Stimulated activated memory B cell treated with anti-CD40 and anti-IgM and Interleukin-4, amounts not matched to agents 10 μg/mL and 1 μg/mL and 100 μg/mL, for 72 hours (primary cell): ENCODE measurements around the gene MORN1.
A peak's percentile ranks its signal among the peaks of the same experiment; 100 is the strongest.

Experiments used
- ATAC-seq: fragments of 150-1000 bp; cut with Tn5 transposase; 2 replicates; pipeline ENCODE4 v1.10.0; 2021
- H3K27ac Mint-ChIP-seq: one replicate; pipeline ENCODE4 v1.8.0; 2022; ENCODE audit warnings: mild to moderate bottlenecking, mixed read lengths
- H3K27me3 Mint-ChIP-seq: one replicate; pipeline ENCODE4 v1.8.0; 2022; ENCODE audit warnings: mixed read lengths
- H3K36me3 Mint-ChIP-seq: one replicate; pipeline ENCODE4 v1.8.0; 2022; ENCODE audit warnings: mixed read lengths
- H3K4me1 Mint-ChIP-seq: one replicate; pipeline ENCODE4 v1.8.0; 2022; ENCODE audit warnings: mixed read lengths
- H3K4me3 Mint-ChIP-seq: one replicate; pipeline ENCODE4 v1.8.0; 2022; ENCODE audit warnings: mild to moderate bottlenecking, moderate library complexity, mixed read lengths
- H3K9me3 Mint-ChIP-seq: one replicate; pipeline ENCODE4 v1.8.0; 2022; ENCODE audit warnings: mixed read lengths

MORN1 gene

DNA sequence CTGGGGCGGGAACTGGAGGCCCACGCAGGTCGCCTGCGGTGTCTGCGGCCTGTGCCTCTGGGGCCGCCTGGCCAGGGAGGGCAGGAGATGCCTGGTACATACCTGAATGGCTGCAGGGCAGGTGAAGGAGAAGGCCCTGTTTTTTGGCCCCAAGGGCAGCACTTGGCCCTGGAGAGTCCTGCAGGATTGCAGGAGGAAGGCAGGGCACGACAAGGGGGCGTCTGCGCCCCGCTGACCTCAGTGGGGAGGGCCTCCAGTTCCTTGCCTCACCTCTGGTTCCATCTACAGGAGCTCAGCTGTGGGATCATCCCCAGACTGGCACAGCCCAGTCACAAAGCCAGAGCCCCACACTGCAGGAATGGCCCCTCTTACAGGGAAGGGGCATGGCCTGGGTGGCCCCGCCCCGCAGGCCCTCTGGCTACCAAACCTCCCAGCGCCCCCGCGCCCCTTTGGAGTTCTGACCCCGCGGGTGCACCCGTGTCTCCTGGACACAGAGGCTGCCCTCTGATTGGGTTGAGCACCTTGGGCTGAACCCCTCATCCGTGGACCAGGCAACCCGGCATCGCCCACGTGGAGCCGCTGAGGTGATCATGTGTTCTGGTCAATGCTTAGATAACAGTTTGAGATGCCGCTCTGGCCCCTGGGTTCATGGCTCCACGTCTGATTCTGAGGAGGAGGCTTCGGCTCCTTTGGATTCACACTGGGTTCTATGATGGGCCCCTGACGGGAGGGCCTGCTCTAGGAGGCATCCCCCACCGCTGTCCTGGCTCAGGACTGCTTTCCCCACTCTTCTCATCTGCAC lies 22.3 kb upstream of the MORN1 start:
- H3K9me3 Mint-ChIP-seq = no peaks in the 10 kb centered on the region
- peak overlapping the region; percentile 72 for H3K4me3 Mint-ChIP-seq
- no peak for ATAC-seq
- peaks cover 62% of the 10 kb centered on the region for H3K4me1 Mint-ChIP-seq
- H3K27me3 Mint-ChIP-seq = no peaks in the 10 kb centered on the region
- peaks cover 10% of the 10 kb centered on the region for H3K36me3 Mint-ChIP-seq
- H3K27ac Mint-ChIP-seq = peak overlapping the region; percentile 89

DNA sequence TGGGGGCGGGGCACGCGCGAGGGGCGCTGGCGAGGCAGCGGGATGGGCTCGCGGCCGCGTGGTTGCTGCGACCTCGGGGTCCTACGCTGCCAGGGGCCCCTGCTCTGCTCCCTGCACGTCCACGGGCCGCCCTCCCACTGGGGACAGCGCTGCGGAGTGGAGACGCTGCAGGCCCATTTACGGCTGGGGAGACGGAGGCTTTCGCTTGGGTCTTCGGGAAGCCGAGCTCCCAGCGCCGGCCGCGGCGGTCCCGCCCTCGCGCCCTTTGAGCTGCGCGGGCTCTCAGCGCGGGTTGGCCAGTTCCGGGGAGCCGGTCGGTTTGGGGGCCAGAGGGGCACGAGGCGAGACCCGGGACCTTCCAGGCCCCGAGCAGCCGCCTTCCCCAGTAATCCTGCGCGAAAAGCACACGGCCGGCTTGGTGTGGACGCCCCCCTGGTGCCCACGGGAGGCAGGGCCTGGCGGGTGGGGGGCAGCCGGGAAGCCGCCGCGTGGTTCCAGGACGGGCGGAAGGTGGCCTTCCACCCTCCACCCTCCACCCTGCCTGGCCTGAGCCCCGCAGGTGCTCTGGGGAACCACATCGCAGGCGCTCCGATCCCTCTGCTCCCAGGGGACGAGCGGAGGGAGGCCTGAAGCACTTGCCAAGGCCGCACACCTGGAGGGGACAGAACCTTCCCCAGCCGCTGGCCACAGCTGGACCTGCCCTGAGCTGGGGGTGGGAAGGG lies 21.6 kb upstream of the MORN1 start:
- H3K4me1 Mint-ChIP-seq = peaks cover 58% of the 10 kb centered on the region
- ATAC-seq = peak; percentile 42
- H3K9me3 Mint-ChIP-seq = no peaks in the 10 kb centered on the region
- peak overlapping the region; percentile 72 for H3K4me3 Mint-ChIP-seq
- no peaks in the 10 kb centered on the region for H3K27me3 Mint-ChIP-seq
- H3K36me3 Mint-ChIP-seq = peaks cover 10% of the 10 kb centered on the region
- H3K27ac Mint-ChIP-seq = peak overlapping the region; percentile 89

DNA sequence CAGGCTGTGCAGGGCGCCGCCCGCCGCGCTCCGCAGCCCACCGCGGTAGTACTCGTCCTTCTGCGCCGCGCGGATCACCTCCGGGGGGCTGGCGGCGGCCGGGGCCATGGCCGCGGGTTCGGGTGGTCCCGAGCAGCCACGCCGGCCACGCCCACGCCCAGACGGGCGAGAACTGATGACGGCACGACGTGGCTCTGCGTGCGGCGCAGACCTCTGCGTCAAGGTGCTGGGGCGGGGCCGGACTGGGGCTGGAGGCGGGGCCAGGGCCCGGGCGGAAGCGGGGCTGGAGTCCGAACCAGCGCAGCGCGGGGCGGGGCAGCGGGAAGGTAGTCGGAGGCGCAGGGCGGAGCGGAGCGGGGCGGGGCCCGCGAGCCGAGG lies 21.0 kb upstream of the MORN1 start, which contains the start of gene PEX10:
Gene PEX10 (minus strand): TSS at position 170 of the 378 bp plus-strand sequence. CDS start 62 bp downstream, at position 108.
- peak; percentile 95 for ATAC-seq
- Mint-ChIP-seq H3K27ac (peak within 1 kb of the TSS; percentile 89), H3K27me3 (no peaks in the 10 kb centered on the region), H3K4me1 (peaks cover 58% of the 10 kb centered on the region), H3K36me3 (peaks cover 16% of the 10 kb centered on the region), H3K4me3 (peak within 1 kb of the TSS; percentile 89), H3K9me3 (no peaks in the 10 kb centered on the region)

DNA sequence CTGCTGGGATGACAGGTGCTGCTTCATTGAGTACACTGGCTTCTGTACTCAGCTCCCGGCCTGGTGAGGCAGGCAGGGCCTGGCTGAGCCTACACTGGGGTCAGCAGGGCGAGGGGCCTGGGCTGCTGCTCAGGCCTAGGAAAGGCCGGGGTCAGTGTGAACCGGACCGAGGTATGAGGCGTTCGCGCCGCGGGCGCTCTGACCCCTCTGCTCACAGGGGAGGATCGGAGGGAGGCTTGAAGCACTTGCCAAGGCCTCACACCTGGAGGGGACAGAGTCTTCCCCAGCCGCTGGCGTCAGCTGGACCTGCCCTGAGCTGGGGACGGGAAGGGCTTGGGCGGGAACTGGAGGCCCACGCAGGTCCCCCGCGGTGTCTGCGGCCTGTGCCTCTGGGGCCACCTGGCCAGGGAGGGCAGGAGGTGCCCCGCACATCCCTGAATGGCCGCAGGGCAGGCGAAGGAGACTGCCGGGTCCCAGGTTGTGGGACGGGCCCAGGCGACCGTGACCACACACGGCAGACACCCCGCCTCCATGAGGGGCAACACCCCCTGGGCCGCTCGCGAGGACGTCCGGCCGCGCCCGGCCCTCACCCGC lies 20.5 kb upstream of the MORN1 start:
- no peaks in the 10 kb centered on the region for H3K27me3 Mint-ChIP-seq
- H3K27ac Mint-ChIP-seq = peak overlapping the region; percentile 89
- H3K9me3 Mint-ChIP-seq = no peaks in the 10 kb centered on the region
- H3K36me3 Mint-ChIP-seq = peaks cover 18% of the 10 kb centered on the region
- ATAC-seq = peak; percentile 38
- peaks cover 54% of the 10 kb centered on the region for H3K4me1 Mint-ChIP-seq
- peak overlapping the region; percentile 89 for H3K4me3 Mint-ChIP-seq

DNA sequence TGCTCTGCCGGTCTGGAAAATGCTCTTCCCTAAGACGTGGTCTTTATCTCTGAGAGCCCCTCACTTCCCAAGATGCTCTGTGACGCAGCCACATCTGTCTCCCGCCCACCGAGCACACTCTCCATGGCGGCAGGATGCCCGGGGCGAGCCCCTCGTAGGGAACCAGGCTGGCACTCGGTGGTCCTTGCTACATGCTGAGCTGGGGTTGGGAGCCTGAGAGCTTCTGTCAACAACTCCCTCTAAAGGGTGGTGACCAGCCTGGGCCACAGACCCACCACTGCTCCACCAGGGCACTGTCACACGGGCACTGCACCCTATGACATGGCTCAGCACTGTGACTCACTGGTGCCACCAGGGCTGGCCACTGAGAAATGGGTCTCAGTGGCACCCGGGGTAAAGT lies 18.4 kb upstream of the MORN1 start:
- H3K4me1 Mint-ChIP-seq = peaks cover 35% of the 10 kb centered on the region
- no peak for ATAC-seq
- H3K36me3 Mint-ChIP-seq = peaks cover 18% of the 10 kb centered on the region
- H3K4me3 Mint-ChIP-seq = no peak overlapping the region
- H3K27me3 Mint-ChIP-seq = no peaks in the 10 kb centered on the region
- H3K27ac Mint-ChIP-seq = peak overlapping the region; percentile 37
- no peaks in the 10 kb centered on the region for H3K9me3 Mint-ChIP-seq

DNA sequence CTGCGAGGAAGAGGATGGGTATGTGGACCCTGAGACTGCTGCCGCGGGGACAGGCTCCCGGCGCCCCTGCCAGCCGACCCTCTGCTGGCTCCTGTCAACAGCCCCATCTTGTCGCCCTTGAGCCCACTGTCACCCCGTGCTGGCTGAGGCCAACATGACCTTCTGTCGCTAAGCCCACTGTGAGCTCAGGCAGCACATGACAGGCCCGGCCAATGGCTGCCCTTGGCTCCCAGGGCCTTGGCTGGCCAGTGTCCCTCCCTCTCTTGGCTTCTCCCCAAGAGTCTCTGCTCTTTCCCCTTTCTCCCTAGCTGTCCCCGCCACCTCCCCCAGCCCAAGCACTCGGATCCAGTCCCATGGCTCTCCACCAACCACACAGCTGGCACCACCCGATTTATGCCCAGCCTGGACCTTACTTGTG lies 17.5 kb upstream of the MORN1 start:
- Mint-ChIP-seq H3K27ac (no peak overlapping the region), H3K9me3 (no peaks in the 10 kb centered on the region), H3K4me1 (peaks cover 26% of the 10 kb centered on the region), H3K4me3 (no peak overlapping the region), H3K36me3 (peaks cover 18% of the 10 kb centered on the region), H3K27me3 (no peaks in the 10 kb centered on the region)
- ATAC-seq = no peak

DNA sequence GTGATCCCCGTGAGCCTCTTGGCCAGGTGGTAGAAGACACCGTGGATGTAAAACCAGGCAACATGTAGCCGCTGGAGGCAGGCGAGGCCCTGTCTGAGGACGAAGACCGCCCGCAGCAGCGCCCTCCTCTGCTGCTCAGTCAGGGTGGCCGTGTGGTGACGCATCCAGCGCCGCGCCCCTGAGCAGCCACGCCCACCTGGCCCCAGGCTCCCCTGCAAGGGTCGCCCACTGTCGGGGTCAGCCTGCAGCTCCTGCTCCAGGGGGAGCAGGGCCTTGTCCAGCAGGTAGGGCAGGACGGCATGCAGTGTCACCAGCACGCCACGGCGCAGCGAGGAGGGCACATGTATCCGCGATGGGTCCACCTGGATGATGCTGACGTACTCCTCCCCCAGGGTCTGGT lies 17.1 kb upstream of the MORN1 start:
- H3K9me3 Mint-ChIP-seq = no peaks in the 10 kb centered on the region
- H3K4me1 Mint-ChIP-seq = peaks cover 22% of the 10 kb centered on the region
- ATAC-seq = no peak
- H3K36me3 Mint-ChIP-seq = peaks cover 18% of the 10 kb centered on the region
- H3K27ac Mint-ChIP-seq = no peak overlapping the region
- H3K27me3 Mint-ChIP-seq = no peaks in the 10 kb centered on the region
- H3K4me3 Mint-ChIP-seq = no peak overlapping the region

DNA sequence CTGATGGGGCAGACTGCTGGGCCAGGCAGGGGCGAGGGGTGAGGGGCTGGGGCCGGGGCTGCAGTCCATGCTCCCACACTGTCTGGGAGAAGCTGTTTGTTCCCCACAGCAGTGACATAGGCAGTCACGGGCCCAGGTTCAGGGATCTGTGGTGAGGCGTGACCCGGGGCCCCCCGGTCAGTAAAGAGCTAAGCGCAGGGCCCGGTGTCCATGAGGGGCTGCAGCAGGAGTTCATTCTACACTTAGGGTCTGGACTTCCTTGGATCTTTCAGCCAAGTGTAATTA lies 16.6 kb upstream of the MORN1 start:
- H3K4me1 Mint-ChIP-seq = peaks cover 22% of the 10 kb centered on the region
- H3K27me3 Mint-ChIP-seq = no peaks in the 10 kb centered on the region
- H3K27ac Mint-ChIP-seq = no peak overlapping the region
- H3K4me3 Mint-ChIP-seq = no peak overlapping the region
- no peaks in the 10 kb centered on the region for H3K9me3 Mint-ChIP-seq
- H3K36me3 Mint-ChIP-seq = peaks cover 22% of the 10 kb centered on the region
- ATAC-seq = no peak

DNA sequence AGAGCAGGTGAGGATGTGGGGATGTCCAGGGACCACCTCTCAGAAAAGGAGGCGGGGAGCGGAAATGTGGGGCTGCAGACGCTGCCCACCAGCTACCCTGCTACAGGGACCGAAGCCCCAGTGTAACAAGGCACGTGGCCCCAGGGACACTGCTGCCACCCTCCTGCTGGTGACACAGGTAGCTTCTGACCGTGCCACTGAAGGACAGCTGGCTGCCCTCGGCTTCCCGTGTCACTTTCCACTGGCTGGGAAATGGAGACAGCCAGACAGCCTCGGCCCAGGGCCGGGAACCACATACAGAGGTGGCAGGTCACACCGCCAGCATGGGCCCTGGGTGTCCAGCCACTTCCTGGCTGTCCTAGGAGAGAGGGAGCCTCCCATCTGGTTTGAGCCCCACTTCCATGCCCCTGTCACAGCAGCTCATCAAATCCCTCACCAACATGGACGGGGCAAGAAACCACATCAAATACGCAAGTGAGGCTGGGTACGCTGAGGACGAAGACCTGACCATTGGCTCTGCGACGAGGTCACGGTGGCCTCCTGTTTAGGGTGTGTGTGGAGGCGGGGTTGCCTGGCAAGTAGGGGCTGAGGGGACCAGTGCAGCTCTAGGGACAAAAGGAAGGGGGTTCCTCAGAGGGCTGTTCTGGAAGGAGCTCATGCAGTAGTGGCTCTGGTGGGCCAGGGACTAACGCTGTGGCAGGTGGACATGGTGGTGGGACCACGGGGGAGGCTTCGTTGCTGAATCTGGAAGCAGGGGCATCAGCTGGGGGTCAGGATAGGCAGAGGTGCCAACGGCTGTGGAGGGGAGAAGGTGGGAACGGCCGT lies 16.0 kb upstream of the MORN1 start:
- ATAC-seq = no peak
- peaks cover 24% of the 10 kb centered on the region for H3K36me3 Mint-ChIP-seq
- no peaks in the 10 kb centered on the region for H3K9me3 Mint-ChIP-seq
- no peaks in the 10 kb centered on the region for H3K27me3 Mint-ChIP-seq
- H3K4me1 Mint-ChIP-seq = peaks cover 22% of the 10 kb centered on the region
- no peak overlapping the region for H3K27ac Mint-ChIP-seq
- no peak overlapping the region for H3K4me3 Mint-ChIP-seq

DNA sequence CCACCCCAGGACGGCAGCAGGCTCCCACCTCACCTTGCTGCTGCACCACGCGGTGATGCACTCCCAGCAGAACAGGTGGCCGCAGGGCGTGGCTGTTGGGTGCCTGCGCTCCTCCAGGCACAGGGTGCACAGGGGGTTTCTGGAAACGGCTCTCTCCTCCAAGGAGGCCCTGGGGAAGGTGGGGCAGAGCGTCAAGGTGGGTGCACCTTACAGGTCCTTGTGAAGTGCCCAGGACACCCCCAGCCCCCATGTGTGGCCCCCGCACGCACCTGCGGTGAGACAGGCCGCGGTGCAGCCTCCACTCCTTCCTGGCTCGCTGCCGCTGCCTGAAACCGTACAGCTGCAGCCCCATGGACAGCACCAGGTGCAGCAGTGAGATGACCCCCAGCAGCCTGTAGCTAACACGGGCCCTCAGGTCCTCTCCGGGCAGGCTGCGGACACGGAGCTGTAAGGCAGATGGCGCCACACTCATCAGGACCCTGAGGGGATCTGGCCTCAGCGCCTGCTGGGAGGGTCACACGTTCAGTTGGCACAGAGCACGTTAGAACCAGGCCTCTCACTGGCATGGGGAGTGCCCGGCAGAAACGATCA lies 15.2 kb upstream of the MORN1 start:
- Mint-ChIP-seq H3K36me3 (peaks cover 32% of the 10 kb centered on the region), H3K27ac (no peak overlapping the region)

DNA sequence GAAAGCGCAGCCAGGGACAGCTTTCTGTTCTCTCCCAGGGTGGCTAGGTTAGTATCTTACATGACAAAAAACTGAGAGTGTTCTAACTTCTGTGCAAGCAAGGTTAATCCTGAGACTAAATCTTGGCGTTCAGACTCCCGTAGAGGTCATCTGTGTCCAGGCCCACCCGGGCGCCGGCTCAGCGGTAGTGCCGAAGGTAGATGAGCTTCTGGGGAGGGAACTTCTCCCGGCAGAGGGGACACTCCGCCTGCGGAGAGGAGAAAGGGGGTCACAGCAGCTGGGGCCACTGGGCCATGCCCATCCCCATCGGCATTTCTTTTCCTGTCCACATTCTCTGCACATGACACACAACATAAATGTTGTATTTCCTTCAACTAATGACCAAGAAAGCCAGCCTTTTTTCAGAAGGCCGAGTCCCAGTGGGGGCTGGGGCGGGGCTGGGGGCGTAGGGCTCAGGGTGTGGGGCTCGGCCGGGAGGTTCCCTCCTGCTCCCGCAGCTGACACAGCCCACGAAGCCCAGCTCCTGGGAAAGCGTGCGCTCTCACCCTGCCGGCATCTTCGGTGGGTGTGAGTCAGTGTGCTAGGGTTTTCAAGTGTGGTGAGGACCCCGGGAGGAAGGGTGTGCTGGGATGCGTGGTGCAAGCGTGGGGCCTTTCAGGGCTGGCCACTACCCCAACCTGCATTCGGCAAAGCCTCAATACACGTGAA lies 14.4 kb upstream of the MORN1 start:
- Mint-ChIP-seq H3K4me3 (no peak overlapping the region), H3K9me3 (no peaks in the 10 kb centered on the region), H3K36me3 (peaks cover 39% of the 10 kb centered on the region), H3K27me3 (no peaks in the 10 kb centered on the region), H3K27ac (no peak overlapping the region), H3K4me1 (peaks cover 17% of the 10 kb centered on the region)
- no peak for ATAC-seq

More for the DNA sequence above, 15.2 kb upstream of the MORN1 start:
- ATAC-seq = no peak
- no peaks in the 10 kb centered on the region for H3K27me3 Mint-ChIP-seq
- H3K4me1 Mint-ChIP-seq = peaks cover 22% of the 10 kb centered on the region
- H3K4me3 Mint-ChIP-seq = no peak overlapping the region
- no peaks in the 10 kb centered on the region for H3K9me3 Mint-ChIP-seq

DNA sequence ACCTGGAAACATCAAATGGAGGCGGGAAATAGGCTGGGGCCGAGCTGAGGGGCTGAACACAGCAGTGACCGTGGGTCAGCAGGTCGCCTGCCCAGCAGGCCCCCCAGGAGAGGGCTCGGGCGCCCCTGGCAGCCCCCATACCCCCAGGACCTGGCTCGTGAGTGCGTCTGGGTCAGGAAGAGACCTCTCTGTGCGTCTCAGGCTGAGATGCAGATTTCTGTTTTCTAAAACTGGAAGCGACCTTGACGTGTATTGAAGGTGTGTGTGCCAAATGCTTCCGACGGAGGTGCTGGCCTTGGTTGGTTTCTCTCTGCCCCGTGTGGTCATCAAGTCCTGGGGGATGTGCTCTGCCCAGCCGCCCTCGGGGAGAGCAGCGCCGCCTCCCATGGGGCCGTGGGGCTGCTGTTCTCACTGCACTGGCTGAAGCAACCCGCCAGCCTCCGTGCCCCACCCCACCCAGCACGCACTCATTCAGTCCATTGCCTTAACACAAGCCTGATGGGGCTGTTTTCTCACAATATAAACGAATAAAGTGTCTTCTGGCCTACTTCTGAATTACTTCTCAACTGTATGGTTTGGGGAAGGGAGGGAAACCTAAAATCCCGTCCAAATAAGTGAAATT lies 13.6 kb upstream of the MORN1 start:
- Mint-ChIP-seq H3K27me3 (no peaks in the 10 kb centered on the region), H3K27ac (no peak overlapping the region), H3K9me3 (no peaks in the 10 kb centered on the region), H3K4me3 (no peak overlapping the region), H3K4me1 (peaks cover 11% of the 10 kb centered on the region), H3K36me3 (peaks cover 46% of the 10 kb centered on the region)
- ATAC-seq = no peak

DNA sequence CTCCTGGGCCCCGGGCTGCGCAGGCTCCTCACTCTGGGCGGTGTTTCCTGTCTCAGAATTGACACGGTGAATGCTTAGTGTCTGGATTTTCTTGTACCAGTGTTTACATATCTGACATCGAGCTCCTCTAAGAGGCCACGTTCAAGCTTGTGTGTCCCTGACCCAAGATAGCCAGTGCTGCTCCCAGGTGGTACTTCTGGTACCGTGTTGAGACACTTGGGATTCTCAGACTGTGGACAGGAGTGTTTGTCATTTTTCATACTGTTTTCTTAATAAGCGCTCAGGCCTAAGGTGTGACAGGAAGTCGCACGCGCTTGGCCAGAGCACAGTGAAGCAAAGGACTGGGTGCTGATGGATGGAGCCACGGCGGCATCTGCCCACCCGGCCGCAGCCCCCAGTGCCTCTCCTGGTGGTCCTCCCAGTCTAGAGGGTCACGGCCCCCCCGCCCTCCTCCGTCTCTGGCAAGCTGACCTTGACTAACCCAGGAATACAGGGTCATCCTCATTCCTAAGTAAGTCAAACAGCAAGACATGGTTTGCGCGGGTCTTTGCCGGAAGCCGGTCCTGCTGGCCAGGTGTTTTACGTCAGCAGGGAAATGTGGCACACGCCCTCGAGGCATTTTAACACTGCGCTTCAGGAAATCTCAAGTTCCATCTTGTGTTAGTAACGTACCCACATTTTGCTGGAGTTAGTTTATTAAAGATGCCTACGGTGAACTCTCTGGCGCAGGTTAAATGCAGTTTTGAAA lies 13.0 kb upstream of the MORN1 start:
- Mint-ChIP-seq H3K27me3 (no peaks in the 10 kb centered on the region), H3K4me1 (peaks cover 6% of the 10 kb centered on the region), H3K27ac (no peak overlapping the region), H3K4me3 (no peak overlapping the region), H3K36me3 (peaks cover 47% of the 10 kb centered on the region), H3K9me3 (no peaks in the 10 kb centered on the region)
- no peak for ATAC-seq
